Stimulated activated CD4-positive, alpha-beta T cell treated with anti-CD3 and anti-CD28 coated beads, Interleukin-2, amount 100 ng/mL, for 4 hours (primary cell): Measurements from ENCODE around the gene KBTBD6.
"Not testable (repeated sequence)": the region's sequence is repeated elsewhere in the genome, so short reads cannot be mapped to it uniquely, and the experiment has no call there.

Experiments used
- DNase-seq: peaks from one replicate; pipeline ENCODE4 v3.0.0-alpha.2; 2020; ENCODE audit warnings: low read depth

Gene KBTBD6

GRCh38 chr13:41136396-41137031, 3.9 kb upstream of the KBTBD6 start:
- DNase-seq, result no peak

- DNase-seq, result no peak
Observed at GRCh38 chr13:41133951-41134350, 1.3 kb upstream of the KBTBD6 start.

GRCh38 chr13:41131660-41132511, 716 bp downstream of the KBTBD6 start:
- not testable (repeated sequence) for DNase-seq

- DNase-seq, result not testable (repeated sequence)
Observed at GRCh38 chr13:41131189-41131588, 1.4 kb downstream of the KBTBD6 start.

- DNase-seq, result no peak
Observed at GRCh38 chr13:41130356-41130755, 2.2 kb downstream of the KBTBD6 start.

- DNase-seq, result no peak
Observed at GRCh38 chr13:41127701-41128100, 4.9 kb downstream of the KBTBD6 start.

- DNase-seq, result no peak
Observed at GRCh38 chr13:41122838-41123237, 9.8 kb downstream of the KBTBD6 start.

- no peak for DNase-seq
Observed at GRCh38 chr13:41117869-41118268, 14.7 kb downstream of the KBTBD6 start.

GRCh38 chr13:41111454-41111853, 21.1 kb downstream of the KBTBD6 start:
- DNase-seq, result no peak

GRCh38 chr13:41107584-41108014, 25.0 kb downstream of the KBTBD6 start:
- no peak for DNase-seq

- DNase-seq, result no peak
Observed at GRCh38 chr13:41107104-41107571, 25.5 kb downstream of the KBTBD6 start.

- no peak for DNase-seq
Observed at GRCh38 chr13:41099986-41100385, 32.6 kb downstream of the KBTBD6 start.

- no peak for DNase-seq
Observed at GRCh38 chr13:41098761-41099160, 33.8 kb downstream of the KBTBD6 start.

GRCh38 chr13:41095681-41096080, 36.9 kb downstream of the KBTBD6 start:
- DNase-seq, result not testable (repeated sequence)

GRCh38 chr13:41085961-41086585, 46.5 kb downstream of the KBTBD6 start:
- DNase-seq, result no peak

GRCh38 chr13:41079725-41080124, 52.9 kb downstream of the KBTBD6 start:
- DNase-seq, result no peak
